Activated CD8-positive, alpha-beta T cell treated with anti-CD3 and anti-CD28 coated beads for 36 hours (primary cell): ENCODE measurements around the gene LCE1E. TPM values are rescaled to one million over a fixed set of nuclear protein-coding genes. Genes with fewer than 3 reads are reported as not detected.

ENCODE experiments used
- ATAC-seq: fragments of 200-7000 bp; cut with Tn5 transposase; one replicate; pipeline ENCODE4 v1.10.0; 2021; ENCODE audit warnings: mild to moderate bottlenecking, moderate library complexity
- CTCF ChIA-PET: fragments of 350-600 bp; sonication (Branson Sonifier 250); formaldehyde crosslinking; loops from one replicate; lab custom pipeline; 2021; ENCODE audit warnings: antibody characterized with exemption; lab: Charles Lee
- POLR2A ChIA-PET: fragments of 350-600 bp; sonication (Branson Sonifier 250); formaldehyde crosslinking; loops from one replicate; lab custom pipeline; 2021; ENCODE audit warnings: antibody characterized with exemption; lab: Charles Lee
- DNase-seq: peaks from one replicate; pipeline ENCODE4 v3.0.0-alpha.2; 2020
- H3K27ac Mint-ChIP-seq: one replicate; pipeline ENCODE4 v1.8.0; 2021; ENCODE audit warnings: mild to moderate bottlenecking, mixed read lengths
- H3K27me3 Mint-ChIP-seq: one replicate; pipeline ENCODE4 v1.8.0; 2021; ENCODE audit warnings: mixed read lengths
- H3K36me3 Mint-ChIP-seq: one replicate; pipeline ENCODE4 v1.8.0; 2021; ENCODE audit warnings: low read depth, mixed read lengths
- H3K4me1 Mint-ChIP-seq: one replicate; pipeline ENCODE4 v1.8.0; 2021; ENCODE audit warnings: low read depth, mixed read lengths
- H3K4me3 Mint-ChIP-seq: one replicate; pipeline ENCODE4 v1.8.0; 2021; ENCODE audit warnings: mild to moderate bottlenecking, moderate library complexity, mixed read lengths
- H3K9me3 Mint-ChIP-seq: one replicate; pipeline ENCODE4 v1.8.0; 2021; ENCODE audit warnings: mixed read lengths
- intact Hi-C: fragments of 100-400 bp; cut with micrococcal nuclease; formaldehyde crosslinking; loops from one replicate; pipeline ENCODE4 v1.10.0; 2022
- total RNA-seq, 2 experiments: library from RNA; stranded (reverse); gene quantifications; one replicate each; pipeline ENCODE4 v1.2.3, GENCODE V29; 2021
- TF ChIP-seq, protein P1 (sequence below): fragments of 200-600 bp; IDR thresholded peaks from one replicate; pipeline ENCODE4 v1.8.0; 2022; ENCODE audit warnings: antibody characterized with exemption, mild to moderate bottlenecking

LCE1E gene
- total RNA-seq, 2 experiments from 2014 or later: not detected

- POLR2A ChIA-PET: no interaction called here
- TF ChIP-seq, protein P1, sequence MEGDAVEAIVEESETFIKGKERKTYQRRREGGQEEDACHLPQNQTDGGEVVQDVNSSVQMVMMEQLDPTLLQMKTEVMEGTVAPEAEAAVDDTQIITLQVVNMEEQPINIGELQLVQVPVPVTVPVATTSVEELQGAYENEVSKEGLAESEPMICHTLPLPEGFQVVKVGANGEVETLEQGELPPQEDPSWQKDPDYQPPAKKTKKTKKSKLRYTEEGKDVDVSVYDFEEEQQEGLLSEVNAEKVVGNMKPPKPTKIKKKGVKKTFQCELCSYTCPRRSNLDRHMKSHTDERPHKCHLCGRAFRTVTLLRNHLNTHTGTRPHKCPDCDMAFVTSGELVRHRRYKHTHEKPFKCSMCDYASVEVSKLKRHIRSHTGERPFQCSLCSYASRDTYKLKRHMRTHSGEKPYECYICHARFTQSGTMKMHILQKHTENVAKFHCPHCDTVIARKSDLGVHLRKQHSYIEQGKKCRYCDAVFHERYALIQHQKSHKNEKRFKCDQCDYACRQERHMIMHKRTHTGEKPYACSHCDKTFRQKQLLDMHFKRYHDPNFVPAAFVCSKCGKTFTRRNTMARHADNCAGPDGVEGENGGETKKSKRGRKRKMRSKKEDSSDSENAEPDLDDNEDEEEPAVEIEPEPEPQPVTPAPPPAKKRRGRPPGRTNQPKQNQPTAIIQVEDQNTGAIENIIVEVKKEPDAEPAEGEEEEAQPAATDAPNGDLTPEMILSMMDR: no peak
- H3K36me3 Mint-ChIP-seq: no peaks in the 10 kb centered on the region
Measured at GRCh38 chr1:152756872-152757271, 29.2 kb upstream of the LCE1E start.

GRCh38 chr1:152757747-152758146 is 28.3 kb upstream of the LCE1E start, which contains the start of gene KPRP:
KPRP (plus strand) TSS chr1:152758025; CDS start chr1:152759589, 1,564 bp downstream.
- no peak for ATAC-seq
- peaks cover 24% of the 10 kb centered on the region for H3K27me3 Mint-ChIP-seq
- H3K4me3 Mint-ChIP-seq: no peak within 1 kb of the TSS
- POLR2A ChIA-PET: no interaction called here
- no peaks in the 10 kb centered on the region for H3K4me1 Mint-ChIP-seq
- DNase-seq: no peak
- H3K9me3 Mint-ChIP-seq: no peaks in the 10 kb centered on the region
- intact Hi-C loops: no loop called here
- CTCF ChIA-PET: no interaction called here
- TF ChIP-seq, protein P1: no peak
- no peaks in the 10 kb centered on the region for H3K36me3 Mint-ChIP-seq
- no peak within 1 kb of the TSS for H3K27ac Mint-ChIP-seq

More at GRCh38 chr1:152756872-152757271, 29.2 kb upstream of the LCE1E start:
- H3K27ac Mint-ChIP-seq: no peak overlapping the region
- H3K4me1 Mint-ChIP-seq: peaks cover 2% of the 10 kb centered on the region
- intact Hi-C loops: no loop called here
- CTCF ChIA-PET: no interaction called here
- H3K4me3 Mint-ChIP-seq: no peak overlapping the region
- H3K27me3 Mint-ChIP-seq: peaks cover 24% of the 10 kb centered on the region
- no peak for ATAC-seq
- H3K9me3 Mint-ChIP-seq: no peaks in the 10 kb centered on the region
- no peak for DNase-seq

DNA sequence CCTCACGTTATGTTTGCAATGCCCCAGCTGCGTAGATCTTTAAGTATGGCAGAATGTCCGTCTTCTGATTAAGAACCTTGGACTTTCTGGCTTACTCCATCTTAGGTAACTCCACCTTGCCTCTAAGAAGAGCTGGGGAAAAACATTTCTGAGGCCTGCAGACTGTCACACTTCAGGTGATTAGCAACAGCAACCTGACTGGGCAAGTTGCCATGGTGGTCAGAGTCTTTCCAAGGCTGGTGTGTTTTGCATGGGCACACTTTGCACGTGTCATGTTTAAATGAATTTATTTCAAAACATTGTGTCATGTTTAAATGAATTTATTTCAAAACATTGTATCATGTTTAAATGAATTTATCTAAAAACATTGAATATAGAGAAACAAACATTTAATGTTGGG is 27.4 kb upstream of the LCE1E start:
- Mint-ChIP-seq H3K4me3 (no peak overlapping the region), H3K9me3 (no peaks in the 10 kb centered on the region), H3K4me1 (no peaks in the 10 kb centered on the region), H3K27ac (no peak overlapping the region), H3K36me3 (no peaks in the 10 kb centered on the region), H3K27me3 (peaks cover 24% of the 10 kb centered on the region)
- ATAC-seq (no peak), DNase-seq (no peak)
- intact Hi-C loops: no loop called here
- TF ChIP-seq, protein P1: no peak
- ChIA-PET CTCF (no interaction called here), POLR2A (no interaction called here)

- Mint-ChIP-seq H3K36me3 (no peaks in the 10 kb centered on the region), H3K9me3 (no peaks in the 10 kb centered on the region), H3K27me3 (peaks cover 21% of the 10 kb centered on the region), H3K27ac (no peak overlapping the region), H3K4me3 (no peak overlapping the region), H3K4me1 (no peaks in the 10 kb centered on the region)
- ChIA-PET POLR2A (no interaction called here), CTCF (no interaction called here)
- no peak for DNase-seq
- ATAC-seq: no peak
- TF ChIP-seq, protein P1: no peak
- intact Hi-C loops: no loop called here
Measured at GRCh38 chr1:152759453-152760173, 26.4 kb upstream of the LCE1E start.

DNA sequence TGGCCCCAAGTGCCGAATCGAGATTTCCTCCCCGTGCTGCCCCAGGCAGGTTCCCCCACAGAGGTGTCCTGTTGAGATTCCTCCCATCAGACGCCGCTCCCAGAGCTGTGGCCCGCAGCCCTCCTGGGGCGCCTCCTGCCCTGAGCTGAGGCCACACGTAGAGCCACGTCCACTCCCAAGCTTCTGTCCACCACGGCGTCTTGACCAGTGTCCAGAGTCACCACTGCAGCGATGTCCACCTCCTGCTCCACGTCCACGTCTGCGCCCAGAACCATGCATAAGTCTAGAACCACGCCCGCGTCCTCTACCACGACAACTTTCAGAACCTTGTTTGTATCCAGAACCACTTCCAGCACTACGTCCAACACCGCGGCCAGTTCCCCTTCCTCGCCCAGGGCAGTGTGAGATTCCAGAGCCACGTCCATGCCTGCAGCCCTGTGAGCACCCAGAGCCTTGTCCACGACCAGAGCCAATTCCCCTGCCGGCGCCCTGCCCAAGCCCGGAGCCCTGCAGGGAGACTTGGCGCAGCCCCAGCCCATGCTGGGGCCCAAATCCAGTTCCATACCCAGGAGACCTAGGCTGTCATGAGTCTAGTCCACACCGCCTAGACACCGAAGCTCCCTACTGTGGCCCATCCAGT is 25.4 kb upstream of the LCE1E start:
- no peak for ATAC-seq
- intact Hi-C loops: no loop called here

More for the DNA sequence above, 25.4 kb upstream of the LCE1E start:
- CTCF ChIA-PET: no interaction called here
- no peak overlapping the region for H3K4me3 Mint-ChIP-seq
- TF ChIP-seq, protein P1: no peak
- H3K9me3 Mint-ChIP-seq: no peaks in the 10 kb centered on the region
- H3K27me3 Mint-ChIP-seq: peaks cover 18% of the 10 kb centered on the region
- POLR2A ChIA-PET: no interaction called here
- no peaks in the 10 kb centered on the region for H3K36me3 Mint-ChIP-seq
- H3K4me1 Mint-ChIP-seq: no peaks in the 10 kb centered on the region
- H3K27ac Mint-ChIP-seq: no peak overlapping the region
- DNase-seq: no peak
